Stimulated activated CD8-positive, alpha-beta memory T cell treated with anti-CD3 and anti-CD28 coated beads, Interleukin-4, amount 100 ng/mL, for 24 hours (primary cell): Measurements from ENCODE around the gene GPR62.
"Not testable (repeated sequence)": the region's sequence is repeated elsewhere in the genome, so short reads cannot be mapped to it uniquely, and the experiment has no call there.

Source experiments
- DNase-seq: peaks from one replicate; pipeline ENCODE4 v3.0.0-alpha.2; 2020; ENCODE audit warnings: low read depth

GPR62 gene

GRCh38 chr3:51955175-51955892 is at the start of gene GPR62:
Gene GPR62 (plus strand): TSS chr3:51955381. CDS start chr3:51955653, 272 bp downstream.
- DNase-seq: no peak

DNA sequence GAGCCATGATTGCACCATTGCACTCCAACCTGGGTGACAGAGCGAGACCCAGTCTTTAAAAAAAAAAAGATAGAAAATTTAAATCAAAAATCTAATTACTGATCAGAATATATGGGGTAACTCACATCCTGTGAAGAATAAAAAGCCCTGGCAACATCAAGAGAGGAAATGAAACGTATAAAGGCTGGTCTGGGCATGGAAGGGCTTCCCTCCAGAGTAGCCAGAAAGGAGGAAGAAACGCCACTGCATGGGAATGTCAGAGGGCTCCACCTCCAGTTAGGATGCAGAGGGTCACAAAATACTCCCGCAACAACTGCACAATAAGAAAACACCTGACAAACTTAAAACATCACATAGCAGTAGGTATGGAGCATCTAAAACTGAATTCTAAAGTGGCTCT is 47.2 kb upstream of the GPR62 start:
- DNase-seq: no peak

DNA sequence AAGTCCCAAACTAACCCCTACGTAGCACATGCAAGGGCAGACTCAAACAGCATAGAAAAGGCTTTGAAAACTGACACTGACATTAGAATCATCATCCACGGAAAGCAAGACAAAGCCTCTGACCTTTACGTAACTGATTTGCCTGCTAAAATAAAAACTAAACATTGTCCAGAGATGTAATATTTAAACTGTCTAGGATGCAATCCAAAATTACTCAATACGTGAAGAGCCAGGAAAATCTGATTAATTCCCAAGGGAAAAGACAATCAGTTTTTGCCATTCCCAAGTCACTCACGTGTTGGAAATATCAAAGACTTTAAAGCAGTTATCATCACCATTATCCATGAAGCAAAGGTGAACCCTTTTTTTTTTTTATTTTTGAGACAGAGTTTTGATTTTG is 38.8 kb upstream of the GPR62 start:
- no peak for DNase-seq

DNA sequence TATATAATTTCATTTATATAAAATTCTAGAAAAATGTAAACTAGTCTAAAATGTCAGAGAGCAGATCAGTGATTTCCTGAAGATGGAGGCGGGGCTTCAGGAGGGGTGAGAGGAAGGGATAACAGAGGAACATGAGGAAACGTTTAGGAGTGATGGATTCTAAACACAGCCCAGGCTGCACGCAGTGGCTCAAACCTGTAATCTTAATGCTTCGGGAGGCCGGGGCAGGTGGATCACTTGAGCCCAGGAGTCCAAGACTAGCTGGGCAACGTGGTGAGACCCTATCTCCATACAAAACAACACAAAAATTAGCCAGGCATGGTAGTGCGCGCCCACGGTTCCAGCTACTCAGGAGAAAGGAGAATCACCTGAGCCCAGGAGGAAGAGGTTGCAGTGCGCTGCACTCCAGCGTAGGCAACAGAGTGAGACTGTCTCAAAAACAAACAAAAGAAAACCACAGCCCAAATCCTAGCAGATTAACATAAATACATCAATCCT is 34.1 kb upstream of the GPR62 start:
- no peak for DNase-seq

- no peak for DNase-seq
Observed at GRCh38 chr3:51927061-51927977, 27.9 kb upstream of the GPR62 start.

GRCh38 chr3:51928438-51928837 is 26.7 kb upstream of the GPR62 start:
- DNase-seq: no peak

- not testable (repeated sequence) for DNase-seq
Observed at GRCh38 chr3:51928981-51929380, 26.2 kb upstream of the GPR62 start.

DNA sequence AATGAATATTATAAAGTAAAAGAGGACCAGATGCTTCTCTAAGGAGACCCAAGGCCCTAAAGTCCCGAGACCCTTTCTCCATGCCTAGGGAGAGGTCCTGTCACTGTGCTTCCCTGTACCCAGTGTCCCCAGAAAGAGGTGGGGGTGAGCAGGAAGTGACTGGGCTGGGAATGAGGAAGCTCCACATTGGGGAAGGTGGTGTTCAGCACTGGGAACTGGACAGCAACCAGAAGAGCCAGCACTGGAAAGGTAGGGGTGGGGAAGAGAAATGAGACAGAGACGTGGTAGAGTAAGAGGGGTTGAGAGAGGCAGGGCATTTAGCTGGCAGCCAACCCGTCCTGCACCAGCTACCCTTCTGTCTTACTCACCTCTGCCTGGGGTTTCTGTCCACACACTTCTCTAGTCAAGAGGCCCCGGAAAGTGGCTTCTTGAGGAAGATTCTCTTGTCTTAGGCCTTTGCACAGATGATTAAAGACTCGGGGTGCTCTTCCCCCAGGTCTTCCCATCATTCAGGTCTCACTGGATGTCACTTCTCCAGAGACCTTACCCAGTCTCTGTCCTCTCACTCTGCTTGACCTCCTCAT is 25.7 kb upstream of the GPR62 start:
- DNase-seq: no peak

- no peak for DNase-seq
Observed at GRCh38 chr3:51930439-51930838, 24.7 kb upstream of the GPR62 start.

DNA sequence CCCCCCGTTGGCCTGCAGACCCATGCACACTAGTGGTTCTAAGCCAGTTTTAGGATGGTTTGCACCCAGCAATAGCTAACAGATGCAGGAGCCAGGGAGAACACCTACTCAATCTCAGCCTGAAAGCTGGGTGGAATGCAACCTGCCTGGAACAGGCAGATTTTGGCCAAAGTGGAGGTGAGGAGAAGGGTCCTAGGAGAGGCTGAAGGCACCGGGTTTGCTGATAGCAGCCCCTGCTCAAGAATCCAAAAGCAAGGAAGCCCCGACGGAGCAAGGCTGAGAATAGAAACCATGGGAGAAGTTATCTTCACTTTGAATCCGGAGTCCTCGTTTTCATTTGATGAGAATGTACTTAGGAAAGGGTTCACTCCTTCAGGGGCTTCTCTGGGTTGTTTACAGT is 23.4 kb upstream of the GPR62 start:
- DNase-seq: no peak

GRCh38 chr3:51932471-51933370 is 22.5 kb upstream of the GPR62 start:
- DNase-seq: no peak

GRCh38 chr3:51933471-51934138 is 21.6 kb upstream of the GPR62 start:
- DNase-seq: no peak

- DNase-seq: no peak
Observed at GRCh38 chr3:51934139-51934850, 20.9 kb upstream of the GPR62 start.

DNA sequence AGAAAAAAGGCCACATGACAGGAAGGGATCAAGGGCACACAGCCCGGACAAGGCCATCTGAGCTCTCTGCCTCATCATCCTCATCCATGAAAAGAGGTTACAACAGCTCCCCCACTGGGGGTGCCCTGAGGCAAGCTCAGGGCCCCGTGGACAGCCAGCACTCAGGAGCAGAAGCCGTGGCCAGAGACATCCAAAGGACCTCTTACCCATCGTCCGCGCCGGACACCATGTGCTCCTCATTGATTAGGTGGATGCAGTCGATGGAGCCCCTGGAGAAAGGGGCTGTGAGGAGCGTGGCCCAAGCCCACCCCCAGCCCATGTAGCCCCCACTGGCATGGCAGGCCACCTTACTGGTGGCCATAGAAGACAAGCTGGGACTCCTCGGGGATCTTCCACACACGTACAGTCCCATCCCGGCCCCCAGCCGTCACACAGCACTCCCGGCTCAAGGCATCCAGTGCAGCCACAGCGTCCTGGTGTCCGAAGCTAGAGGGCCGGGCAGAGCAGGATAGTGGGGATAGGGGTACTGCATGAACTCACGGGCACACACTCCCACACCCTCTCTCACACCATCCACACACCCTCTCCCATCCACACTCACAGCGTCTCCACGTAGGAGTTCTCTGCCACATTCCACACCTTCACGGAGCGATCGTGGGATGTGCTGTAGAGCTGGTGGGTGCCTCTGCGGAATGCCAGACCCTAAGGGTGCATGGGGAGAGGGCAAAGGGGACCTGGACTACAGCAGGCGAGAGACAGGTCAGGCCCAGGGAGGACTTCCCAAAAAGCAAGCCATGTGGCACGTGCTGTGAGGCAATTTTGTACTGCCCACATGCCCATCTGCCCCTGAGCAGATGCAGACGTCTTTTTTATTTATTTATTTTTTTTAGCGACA is 19.9 kb upstream of the GPR62 start:
- no peak for DNase-seq

GRCh38 chr3:51935886-51936755 is 19.1 kb upstream of the GPR62 start:
- no peak for DNase-seq

GRCh38 chr3:51937014-51937413 is 18.2 kb upstream of the GPR62 start:
- no peak for DNase-seq

- no peak for DNase-seq
Observed at GRCh38 chr3:51937611-51938450, 17.4 kb upstream of the GPR62 start.
